GM18909 (cell line): ENCODE results near the gene ATXN7L1.
"Not testable (repeated sequence)": the region's sequence is repeated elsewhere in the genome, so short reads cannot be mapped to it uniquely, and the experiment has no call there.

ENCODE experiments used
- ATAC-seq: cut with Tn5 transposase; IDR thresholded peaks from one replicate; pipeline ENCODE4 v1.9.1; 2021; ENCODE audit warnings: mild to moderate bottlenecking; ENCODE audit not compliant: unreplicated experiment, poor library complexity

The ATXN7L1 gene

GRCh38 chr7:105894131-105894530 is 17.7 kb upstream of the ATXN7L1 start:
- no peak for ATAC-seq

GRCh38 chr7:105892387-105892786 is 16.0 kb upstream of the ATXN7L1 start:
- ATAC-seq = no peak

GRCh38 chr7:105890290-105890997 is 14.0 kb upstream of the ATXN7L1 start:
- no peak for ATAC-seq

GRCh38 chr7:105887569-105888189 is 11.3 kb upstream of the ATXN7L1 start:
- no peak for ATAC-seq

GRCh38 chr7:105886776-105887175 is 10.4 kb upstream of the ATXN7L1 start:
- no peak for ATAC-seq

GRCh38 chr7:105885387-105886111 is 9.2 kb upstream of the ATXN7L1 start:
- no peak for ATAC-seq

- ATAC-seq = not testable (repeated sequence)
These were observed 6.8 kb upstream of the ATXN7L1 start for GRCh38 chr7:105883179-105883578.

GRCh38 chr7:105881439-105881838 is 5.0 kb upstream of the ATXN7L1 start:
- no peak for ATAC-seq

GRCh38 chr7:105880571-105881330 is 4.4 kb upstream of the ATXN7L1 start:
- no peak for ATAC-seq

GRCh38 chr7:105879782-105880181 is 3.4 kb upstream of the ATXN7L1 start:
- ATAC-seq = no peak

GRCh38 chr7:105878746-105879605 is 2.6 kb upstream of the ATXN7L1 start:
- no peak for ATAC-seq

GRCh38 chr7:105877736-105878135 is 1.3 kb upstream of the ATXN7L1 start:
- ATAC-seq = no peak

GRCh38 chr7:105876964-105877601 is 684 bp upstream of the ATXN7L1 start:
- no peak for ATAC-seq

- ATAC-seq = no peak
These were observed 894 bp downstream of the ATXN7L1 start for GRCh38 chr7:105875505-105875904.

GRCh38 chr7:105874055-105874454 is 2.3 kb downstream of the ATXN7L1 start:
- no peak for ATAC-seq

GRCh38 chr7:105872491-105872890 is 3.9 kb downstream of the ATXN7L1 start:
- no peak for ATAC-seq

GRCh38 chr7:105871142-105871541 is 5.3 kb downstream of the ATXN7L1 start:
- ATAC-seq = no peak

GRCh38 chr7:105866102-105866801 is 10.1 kb downstream of the ATXN7L1 start:
- no peak for ATAC-seq

- no peak for ATAC-seq
These were observed 12.5 kb downstream of the ATXN7L1 start for GRCh38 chr7:105863876-105864275.
